GM19468 (cell line): Measurements from ENCODE around the gene UQCR11.
"Not testable (repeated sequence)": the region's sequence is repeated elsewhere in the genome, so short reads cannot be mapped to it uniquely, and the experiment has no call there.

Experiments used
- ATAC-seq: cut with Tn5 transposase; IDR thresholded peaks from one replicate; pipeline ENCODE4 v1.9.1; 2021; ENCODE audit warnings: mild to moderate bottlenecking, moderate library complexity, moderate number of reproducible peaks; ENCODE audit not compliant: unreplicated experiment; ENCODE audit errors: extremely low read depth

UQCR11 gene

DNA sequence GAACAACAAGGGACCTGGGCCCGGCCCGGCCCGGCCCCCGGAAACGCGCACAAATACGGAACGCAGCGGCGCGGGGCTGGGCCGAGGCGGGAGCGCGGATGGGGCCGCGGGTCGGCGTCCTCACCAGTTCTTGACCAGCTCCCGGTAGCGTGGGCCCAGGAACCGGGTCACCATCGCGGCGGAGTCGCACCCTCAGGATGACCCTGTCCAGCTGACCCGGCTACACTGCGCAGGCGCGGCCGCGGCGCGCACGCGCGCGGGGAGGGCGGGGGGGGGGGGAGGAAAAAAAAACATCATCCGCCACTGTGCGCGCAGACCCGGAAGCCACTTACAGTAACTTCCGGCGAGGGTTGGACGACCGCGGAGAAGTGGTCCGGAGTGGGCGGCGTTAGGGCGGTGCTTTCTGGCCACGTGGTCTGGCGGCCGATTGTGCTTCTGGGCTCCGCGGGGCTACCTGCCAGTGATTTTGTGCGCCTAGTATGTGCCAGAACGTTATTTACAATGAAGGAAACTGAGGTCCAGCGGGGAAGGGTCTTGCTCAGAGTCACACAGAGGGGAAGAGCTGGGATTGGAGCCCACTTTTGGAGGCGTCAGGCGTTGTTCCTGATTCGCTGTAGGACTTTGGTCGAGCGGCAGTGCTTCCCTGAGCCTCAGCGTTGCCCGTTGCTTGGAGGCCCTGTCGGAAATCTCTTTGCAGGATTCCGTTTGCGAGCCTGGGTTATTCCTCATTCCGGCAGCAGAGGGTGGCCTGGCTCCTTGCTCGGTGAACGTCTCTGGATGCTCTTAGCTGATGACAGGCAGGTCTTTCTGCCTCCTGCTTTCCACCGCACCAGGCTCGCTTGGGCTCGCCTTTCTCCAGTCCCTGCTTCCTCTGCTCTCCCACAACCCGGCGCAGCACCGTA, at the start of gene UQCR11:
Gene UQCR11, minus strand, starts transcription at position 227 of the 902 bp plus-strand sequence. Its CDS starts 53 bp downstream, at position 174.
- ATAC-seq, result peak; percentile 42

DNA sequence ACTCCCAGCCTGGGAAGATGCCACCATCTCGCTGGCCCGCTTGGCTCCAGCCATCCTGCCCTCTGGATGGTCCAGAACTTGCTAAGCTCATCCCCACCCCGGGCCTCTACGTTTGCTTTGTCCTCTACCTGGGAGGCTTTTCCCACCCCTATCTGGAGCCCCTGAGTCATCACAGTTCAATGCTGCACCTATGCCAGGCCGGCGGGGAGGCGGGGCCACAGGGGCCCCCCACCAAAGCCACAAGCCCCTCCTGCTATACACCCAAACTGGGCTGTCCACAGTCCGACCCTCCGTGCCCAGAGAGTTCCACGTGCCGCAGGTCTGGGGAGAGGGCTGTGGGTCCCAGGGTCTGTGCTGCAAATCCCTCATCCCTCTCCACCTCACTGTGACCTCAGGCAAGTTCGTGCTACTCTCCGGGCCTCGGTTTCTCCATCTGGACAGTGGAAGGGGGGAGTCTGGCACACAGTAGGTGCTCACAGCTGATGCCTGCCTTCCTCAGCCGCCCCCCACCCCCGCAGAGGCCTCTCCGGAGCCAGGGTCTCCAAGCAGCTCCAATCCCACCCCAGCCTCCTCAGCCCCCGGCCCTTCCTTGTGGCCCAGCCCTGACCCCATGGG, 49.0 kb upstream of the UQCR11 start:
- ATAC-seq, result no peak

DNA sequence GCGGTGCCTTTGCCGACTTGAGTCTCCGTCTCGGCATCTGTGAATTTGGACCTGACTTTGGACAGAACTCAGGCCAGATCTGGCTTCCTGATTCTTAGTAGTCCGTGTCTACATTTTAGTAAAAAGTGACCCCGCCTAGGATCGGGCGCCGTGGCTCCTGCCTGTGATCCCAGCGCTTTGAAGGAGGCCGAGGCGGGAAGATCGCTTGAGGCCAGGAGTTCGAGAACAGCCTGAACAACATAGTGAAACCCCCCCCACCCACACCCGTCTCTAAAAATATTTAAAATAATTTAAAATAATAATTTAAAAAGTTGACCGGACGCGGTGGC, 48.0 kb upstream of the UQCR11 start:
- ATAC-seq, result no peak

DNA sequence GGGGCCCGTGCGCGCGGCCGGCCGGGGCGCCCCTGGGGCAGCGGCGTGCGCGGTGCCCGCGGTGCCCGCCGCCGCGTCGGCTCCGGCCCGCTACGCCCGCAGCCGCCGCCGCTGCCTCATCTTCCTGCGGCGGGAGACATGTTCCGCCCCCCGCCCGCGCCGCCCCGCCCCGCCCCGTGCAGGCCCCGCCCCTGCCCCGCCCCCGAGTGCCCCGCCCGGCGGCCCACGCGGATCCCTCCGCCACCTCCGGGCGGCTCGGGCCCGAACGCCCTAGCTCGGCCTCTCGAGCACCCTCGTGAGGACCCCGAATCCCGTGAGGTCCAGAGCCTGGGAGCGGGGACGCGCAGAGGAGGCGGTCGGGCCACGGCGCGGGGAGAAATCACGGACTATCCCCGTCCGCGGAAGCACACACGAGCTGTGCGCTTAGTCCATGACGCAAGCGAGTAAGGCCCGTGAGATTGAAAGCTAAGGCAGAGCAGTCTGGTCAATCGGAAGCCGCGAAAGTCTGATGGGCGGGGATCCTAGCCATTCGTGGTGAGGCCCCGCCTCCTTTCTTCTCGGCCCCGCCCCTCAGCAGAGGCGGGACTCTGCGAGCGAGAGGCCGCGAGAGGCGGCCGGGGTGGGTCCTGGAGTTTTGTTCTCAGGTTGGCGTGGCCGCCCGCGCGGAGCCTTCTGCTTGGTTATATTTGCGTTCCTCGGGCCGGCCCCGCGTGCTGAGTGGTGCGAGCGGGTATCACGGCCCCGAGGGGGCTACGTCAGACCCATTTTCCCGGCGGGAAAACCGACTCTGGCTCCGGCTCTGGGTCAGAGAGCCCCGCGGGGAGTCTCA, 47.4 kb upstream of the UQCR11 start, which contains the start of gene TCF3:
Gene TCF3, minus strand, starts transcription at position 145 of the 829 bp plus-strand sequence. CDS start 2,367 bp downstream, outside the sequence.
- peak; percentile 64 for ATAC-seq

DNA sequence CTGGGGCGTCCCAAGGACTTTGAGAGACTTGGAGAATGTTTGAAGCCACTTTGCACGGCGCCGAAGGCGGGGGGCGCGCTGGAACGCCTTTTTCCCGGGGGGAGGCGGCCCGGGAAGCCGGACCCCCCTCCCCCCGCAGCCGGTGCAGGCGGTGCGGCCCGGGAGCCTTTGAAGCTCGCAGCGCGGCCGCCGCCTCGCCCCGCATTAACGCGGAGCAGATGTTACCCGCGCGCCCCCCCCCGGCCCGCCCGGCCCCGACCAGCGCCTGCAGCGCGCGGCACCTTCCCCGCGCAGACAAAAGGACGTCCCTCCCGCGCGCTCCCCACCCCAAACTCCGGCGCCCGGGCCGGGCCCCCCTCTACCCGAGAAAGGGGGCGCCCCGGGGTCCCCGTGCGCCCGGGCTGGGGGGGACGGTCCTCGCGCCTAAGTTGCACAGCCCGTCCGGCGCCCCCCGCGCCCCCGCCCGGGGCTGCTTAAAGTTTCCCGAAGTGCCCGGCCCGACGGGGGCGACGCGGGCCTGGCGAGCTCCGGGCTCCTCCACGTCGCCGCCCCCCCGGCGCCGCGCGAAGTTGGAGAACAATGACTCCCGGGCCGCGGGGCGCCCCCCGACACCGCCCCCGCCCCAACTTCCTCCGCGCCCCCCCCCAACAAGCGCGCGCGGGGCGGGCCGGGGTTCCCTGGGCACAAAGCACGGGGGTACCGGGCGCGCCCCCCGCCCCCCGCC, 46.5 kb upstream of the UQCR11 start:
- ATAC-seq, result no peak

DNA sequence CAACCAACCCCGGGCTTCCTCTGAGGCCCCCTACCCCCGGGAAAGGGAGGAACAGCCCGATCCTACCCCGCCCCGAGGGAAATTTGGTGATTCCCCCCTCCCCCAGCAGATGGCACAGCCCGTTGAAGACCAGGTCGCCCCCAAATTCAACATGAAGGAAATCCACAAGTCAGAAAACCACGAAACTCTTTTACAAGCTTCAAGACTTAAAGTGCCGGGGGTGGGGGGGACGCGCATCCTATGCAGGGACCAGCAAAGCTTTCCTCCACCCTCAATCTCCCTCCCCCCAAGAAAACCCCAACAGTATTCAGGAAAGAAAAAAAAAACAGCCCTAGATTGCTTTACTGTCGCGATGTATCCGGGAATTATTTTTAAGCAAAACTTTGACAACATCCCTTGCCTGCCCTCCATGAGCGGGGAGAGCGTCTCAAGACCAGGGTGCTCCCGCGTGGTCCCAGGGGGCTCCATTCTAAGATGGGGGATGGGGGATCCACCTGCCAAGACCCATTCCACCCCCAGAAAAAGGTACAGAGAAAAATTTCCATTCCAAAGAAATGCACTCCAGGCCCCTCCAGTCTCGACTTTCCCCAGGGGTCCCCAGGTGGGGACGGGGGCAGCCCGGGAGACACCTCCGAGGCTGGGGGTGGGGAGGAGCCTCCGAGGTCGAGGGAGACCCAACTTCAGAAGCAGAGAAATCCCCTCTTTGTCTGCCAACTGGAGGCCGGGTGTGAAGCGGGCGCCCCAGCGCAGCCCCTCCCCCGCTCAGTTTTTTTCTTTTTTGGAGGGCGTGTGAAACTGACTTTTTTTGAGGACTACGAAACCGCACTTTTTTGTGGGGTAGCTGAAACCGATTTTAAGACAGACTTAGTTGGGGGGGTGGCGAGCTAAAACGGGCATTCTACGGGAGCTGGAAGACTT, 45.6 kb upstream of the UQCR11 start:
- ATAC-seq, result no peak

DNA sequence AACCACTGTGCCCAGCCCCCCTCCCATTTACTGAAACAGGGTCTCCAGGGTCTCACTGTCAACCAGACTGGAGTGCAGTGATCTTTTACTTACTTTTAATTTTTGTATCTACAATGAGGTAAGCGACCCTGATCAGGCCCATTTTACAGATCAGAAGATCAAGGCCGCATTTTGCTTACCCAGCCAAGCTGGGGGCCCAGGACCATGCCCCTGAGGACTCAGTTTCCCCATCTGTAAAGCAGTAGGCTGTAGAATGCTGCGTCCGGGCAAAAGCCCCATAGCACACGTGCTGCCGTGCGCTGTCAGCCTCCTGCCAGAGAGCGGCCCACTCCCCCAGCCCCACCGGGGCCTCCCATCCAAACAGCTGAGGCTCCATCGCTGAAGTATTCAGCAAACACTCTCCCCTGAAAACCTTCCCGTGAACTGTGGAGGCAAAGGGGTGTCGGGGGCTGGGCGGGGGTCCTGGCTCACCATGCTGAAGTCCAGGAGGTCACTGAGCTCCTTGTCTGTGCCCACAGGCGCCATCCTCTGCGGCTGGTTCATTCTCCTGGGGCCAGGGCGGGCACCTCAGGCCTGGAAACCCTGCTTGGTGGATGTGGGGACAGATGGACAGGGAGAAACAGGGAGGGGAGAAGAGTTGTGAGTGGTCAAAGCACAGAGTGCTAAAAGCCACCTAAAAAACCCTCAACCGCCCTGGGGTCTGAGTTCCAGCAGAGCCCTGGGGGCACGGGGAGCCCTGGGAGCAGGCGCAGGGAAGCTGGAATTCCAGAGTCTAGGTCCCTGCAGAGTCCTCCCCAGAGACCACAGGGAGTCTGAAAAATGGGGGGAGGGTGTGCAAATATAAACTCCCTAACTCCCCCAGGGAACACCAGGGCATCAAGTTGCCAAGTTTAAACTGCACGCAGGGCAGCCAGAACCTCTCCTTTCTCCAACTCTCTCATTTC, 44.7 kb upstream of the UQCR11 start:
- no peak for ATAC-seq

DNA sequence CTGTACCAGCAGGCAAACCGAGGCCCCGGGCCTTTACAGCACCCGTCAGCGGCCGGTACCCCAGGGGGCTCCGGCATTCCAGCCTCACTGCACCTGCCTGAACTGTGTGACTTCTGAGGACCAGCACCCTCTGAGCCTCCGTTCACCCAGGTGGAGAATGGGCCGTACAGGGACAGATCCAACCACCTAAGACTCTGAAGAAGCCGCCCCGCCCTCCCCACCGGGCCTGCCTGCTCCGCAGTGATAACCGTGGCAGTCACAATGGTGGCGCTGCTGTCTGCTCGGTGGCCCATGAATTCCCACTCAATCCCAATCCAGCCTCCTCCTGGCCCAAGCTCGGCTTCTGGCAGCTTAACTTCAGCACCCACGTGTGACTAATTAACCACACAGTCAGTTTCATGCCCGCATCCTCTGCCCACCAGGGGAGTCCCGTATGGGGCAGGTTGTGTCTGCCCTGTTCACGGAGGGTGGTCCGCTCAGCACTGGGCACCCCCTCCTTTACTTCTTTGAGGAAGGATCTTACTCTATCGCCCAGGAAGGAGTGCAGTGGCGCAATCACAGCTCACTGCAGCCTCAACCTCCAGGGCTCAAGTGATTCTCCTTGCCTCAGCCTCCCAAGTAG, 43.8 kb upstream of the UQCR11 start:
- ATAC-seq, result no peak

DNA sequence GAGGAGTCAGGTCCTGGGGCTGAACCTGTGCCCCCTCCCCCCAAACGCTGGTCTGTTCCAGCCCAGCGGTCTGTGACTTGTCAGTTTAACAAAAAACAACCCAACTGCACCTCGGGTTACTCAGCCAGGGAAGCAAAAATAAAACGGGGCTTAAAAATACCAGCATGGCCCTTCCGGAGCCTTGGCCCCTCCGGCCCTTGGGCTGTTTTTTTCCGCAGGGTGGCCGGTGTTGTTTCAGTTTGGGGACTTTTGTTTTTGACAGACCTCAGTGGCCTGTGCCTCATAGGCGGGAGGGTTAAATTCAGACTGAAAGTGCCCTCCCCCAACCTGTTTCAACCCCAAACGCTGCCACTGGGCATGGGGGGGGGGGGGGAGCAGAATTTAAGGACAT, 43.2 kb upstream of the UQCR11 start:
- no peak for ATAC-seq

DNA sequence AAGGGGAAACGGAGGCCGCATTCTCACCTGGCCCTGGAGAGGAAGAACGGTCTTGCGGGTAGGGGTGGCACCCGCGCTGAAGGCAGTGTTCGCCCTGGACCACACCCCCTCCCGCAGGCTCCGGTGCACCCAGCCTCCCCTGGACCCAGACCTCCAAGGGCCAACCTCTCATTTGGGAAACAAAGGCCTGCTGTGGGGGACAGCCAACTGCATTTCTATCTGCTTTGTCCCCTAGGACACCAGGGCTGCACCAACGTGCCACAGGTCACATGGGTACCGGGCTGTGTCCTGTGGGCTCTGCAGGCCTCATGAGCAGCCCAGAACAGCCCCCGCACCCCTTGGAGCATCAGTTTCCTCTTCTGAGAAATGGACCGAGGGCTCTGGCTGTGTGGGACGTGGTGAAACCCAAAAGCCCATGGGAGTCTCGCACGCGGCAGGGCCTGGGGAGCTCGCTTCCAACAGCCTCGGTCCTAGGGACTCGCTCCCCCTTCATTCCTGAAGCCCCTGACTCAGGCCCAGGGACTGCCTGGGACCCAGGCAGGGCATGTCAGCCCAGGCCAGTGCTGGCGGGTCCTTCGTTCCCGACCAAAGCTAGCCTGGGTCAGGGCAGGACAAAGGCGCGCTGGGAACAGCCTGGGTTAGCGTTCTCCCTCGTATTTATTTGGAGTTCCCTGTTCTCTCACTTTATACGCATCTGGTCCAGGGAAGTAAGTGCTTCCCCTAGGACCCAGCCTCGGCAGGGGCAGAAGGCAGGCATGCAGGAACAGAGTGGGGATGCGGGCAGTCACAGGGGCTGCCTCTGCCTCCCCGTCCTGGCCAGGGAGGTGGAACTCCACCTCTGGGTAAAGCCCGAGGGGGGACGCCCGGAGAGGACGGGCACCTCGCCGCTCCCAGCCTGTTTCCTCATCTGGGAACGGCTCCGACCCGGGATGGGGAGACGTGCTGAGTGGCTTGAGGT, 42.5 kb upstream of the UQCR11 start:
- no peak for ATAC-seq

DNA sequence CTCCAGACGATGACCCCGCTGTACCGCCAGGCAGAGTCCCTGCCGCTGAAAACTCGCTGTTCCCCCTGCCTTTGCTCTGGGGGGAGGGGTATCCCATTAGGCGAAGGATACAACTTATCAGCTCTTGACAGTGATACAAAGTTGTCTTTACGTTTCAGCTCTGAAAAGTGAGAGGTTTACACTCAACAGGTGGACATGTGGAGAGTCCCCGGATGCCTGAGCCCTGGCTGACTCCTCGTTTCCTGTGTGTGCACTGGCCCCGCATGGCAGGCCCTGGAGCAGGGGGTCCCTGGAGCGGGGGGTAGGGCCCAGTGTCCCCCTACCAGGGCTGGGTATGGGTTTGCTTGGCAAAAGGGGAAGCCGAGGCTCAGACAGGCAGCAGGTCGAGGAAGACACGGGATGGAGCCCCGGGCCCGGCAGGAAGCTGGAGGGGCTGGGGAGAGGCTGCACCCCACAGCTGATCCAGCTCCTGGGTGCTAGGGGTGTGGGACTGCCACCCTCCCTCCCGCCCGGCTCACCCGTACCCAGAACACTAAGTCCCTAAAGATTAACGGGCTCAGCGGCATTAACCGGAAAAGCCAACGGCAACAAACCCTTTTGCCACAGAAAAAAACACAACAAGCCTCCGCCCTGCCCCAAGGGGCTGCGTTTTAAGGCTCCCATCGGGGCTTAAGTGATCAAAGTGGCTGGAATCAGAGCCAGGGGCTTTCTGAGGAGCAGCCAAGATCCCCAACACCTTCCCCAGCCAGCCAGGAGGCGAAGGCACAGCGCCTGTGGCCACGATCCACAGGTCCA, 41.6 kb upstream of the UQCR11 start:
- ATAC-seq, result no peak

DNA sequence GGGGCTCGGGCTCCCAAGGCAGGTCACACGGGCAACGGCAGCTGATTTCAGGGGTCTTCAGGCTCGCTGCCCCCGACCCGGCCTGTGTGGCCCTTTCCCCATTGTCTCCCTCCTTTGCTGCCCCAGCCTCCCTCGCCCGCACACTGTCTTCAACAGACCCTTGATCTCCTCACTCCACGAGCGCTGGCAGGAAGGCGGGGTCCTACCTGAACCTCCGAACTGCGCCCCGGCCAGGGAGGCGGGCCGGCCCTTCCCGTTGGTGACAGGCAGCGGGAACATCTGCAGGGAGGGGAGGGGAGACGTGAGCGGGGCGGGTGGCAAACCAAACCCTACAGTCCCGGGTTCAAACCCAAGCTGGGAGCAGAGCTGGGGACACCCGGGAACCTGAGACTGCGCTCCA, 40.9 kb upstream of the UQCR11 start:
- no peak for ATAC-seq

DNA sequence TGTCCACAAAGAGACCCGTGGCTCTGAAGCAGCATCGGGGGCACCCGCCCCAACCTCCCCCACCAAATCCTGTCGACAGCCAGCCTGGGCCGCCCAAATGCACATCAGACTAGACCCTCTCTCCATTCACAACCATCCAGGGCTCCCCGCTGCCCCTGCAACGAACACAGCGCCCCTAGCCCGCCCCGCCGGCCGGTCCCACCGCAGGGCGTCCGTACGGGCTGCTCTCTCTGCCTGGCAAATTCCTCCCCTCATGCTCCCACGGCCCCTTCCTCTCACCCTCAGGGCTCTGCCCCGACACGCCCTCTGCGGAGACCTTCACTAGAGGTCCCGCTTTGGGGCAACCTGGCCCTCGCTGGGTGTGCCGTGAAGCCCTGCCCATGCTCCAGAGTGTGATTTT, 40.0 kb upstream of the UQCR11 start:
- ATAC-seq, result no peak

DNA sequence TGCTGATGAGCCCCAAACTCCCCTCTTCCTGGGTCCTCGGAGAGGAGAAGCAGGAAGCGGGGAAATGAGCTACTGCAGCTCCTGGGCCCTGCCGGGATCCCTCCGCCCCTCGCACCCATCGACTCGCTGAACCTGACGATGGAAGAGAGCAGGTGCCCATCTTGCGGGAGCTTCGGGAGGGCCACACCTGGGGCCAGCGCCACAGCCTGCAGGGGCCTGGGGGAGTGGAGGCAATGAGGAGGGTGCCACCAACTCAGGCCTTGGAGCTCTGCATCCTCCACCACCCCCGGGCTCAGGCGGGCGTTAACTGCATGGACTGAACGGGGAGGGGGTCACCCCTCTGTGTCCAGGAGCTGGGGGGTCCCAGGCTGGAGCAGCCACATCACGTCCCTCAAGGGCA, 38.8 kb upstream of the UQCR11 start:
- ATAC-seq, result no peak

DNA sequence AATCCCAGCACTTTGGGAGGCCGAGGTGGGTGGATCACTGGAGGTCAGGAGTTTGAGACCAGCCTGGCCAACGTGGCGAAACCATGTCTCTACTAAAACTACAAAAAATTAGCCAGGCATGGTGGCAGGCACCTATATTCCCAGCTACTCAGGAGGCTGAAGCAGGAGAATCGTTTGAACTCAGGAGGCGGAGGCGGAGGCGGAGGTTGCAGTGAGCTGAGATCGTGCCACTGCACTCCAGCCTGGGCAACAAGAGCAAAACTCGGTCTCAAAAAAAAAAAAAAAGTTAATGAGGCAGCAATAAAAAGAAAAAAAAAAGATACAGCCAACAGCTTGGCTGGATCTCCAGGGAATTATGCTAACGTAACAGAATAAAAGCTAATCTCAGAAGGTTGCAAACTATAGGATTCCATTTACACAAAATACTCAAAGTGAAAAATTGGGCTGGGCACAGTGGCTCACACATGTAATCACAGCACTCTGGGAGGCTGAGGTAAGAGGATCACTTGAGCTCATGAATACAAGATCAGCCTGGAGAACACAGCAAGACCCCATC, 35.7 kb upstream of the UQCR11 start:
- not testable (repeated sequence) for ATAC-seq
